Heart left ventricle (tissue), 13 donors: ENCODE results near the gene KLHL1.

Experiments used
- POLR2A ChIP-seq, 2 donors: fragments of 450-650 bp; IDR thresholded peaks; one replicate each; pipeline ENCODE4 v1.6.1; 2017; ENCODE audit warnings: antibody characterized with exemption in 2 of 2, mild to moderate bottlenecking in 2 of 2, moderate library complexity in 2 of 2
- TF ChIP-seq, protein P1 (sequence below), 12 donors: fragments of 200-600 bp; sonication (generic) in 4 of 12; IDR thresholded peaks; one replicate each; pipeline versions ENCODE4 v1.5.0 to v1.8.0; 2018 to 2022; ENCODE audit warnings: antibody characterized with exemption in 12 of 12, mild to moderate bottlenecking in 5 of 12
- donor health status: ischemic (EF 13 %, LVEDD 7.1; RV severe dilation, severe dysfunction).
- donor health status: DM: no; HTN: yes; CAD: no.
- donor health status: DM: no; HTN: no; CAD: no.
- donor health status: ischemic (EF 25% LVEDD 6.9; RV normal size, moderate dysfunction).
- donor health status: ischemic (EF 25% LVEDD 5.7; RV mildly dilated, moderate dysfunction).
- donor health status: ischemic (EF 35%, LVEDD 5.7; RV mildly dilated, moderate dysfunction).
- donor health status: nonischemic (EF 11% LVEDD 7.7; RV severe dilation, severe dysfunction).
- donor health status: DM: yes; HTN: yes; CAD: no.
- donor health status: PGD.
- donor health status: ischemic (EF 29% LVEDD 5.4; RV normal size, mild dysfunction).
- donor health status: nonischemic (EF 23%, LVEDD 6.1; RV moderate dilation, normal function).

DNA sequence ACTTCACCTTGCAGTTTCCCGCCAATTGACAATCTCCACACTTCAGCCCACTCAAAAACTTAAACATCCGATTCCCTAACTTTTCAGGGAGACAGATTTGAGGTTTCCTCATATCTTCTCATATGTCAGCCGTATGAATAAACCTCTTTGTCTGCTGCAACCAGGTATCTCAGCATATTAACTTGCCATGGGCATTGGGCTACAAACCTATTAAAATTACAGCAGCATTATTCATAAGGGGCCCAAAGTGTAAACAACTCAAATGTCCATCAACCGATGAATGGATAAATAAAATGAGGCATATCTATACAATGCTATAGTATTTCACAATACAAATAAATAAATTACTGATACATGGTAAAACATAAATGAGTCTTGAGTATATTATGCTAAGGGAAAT is 180.0 kb downstream of the KLHL1 start:
- TF ChIP-seq, protein P1, sequence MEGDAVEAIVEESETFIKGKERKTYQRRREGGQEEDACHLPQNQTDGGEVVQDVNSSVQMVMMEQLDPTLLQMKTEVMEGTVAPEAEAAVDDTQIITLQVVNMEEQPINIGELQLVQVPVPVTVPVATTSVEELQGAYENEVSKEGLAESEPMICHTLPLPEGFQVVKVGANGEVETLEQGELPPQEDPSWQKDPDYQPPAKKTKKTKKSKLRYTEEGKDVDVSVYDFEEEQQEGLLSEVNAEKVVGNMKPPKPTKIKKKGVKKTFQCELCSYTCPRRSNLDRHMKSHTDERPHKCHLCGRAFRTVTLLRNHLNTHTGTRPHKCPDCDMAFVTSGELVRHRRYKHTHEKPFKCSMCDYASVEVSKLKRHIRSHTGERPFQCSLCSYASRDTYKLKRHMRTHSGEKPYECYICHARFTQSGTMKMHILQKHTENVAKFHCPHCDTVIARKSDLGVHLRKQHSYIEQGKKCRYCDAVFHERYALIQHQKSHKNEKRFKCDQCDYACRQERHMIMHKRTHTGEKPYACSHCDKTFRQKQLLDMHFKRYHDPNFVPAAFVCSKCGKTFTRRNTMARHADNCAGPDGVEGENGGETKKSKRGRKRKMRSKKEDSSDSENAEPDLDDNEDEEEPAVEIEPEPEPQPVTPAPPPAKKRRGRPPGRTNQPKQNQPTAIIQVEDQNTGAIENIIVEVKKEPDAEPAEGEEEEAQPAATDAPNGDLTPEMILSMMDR (IDR thresholded peaks at IDR 0.05) = no peak
- no peak for TF ChIP-seq POLR2A (IDR thresholded peaks at IDR 0.05)
